HG03439 (cell line): ENCODE results near the gene ABCB10.
"Not testable (repeated sequence)": the region's sequence is repeated elsewhere in the genome, so short reads cannot be mapped to it uniquely, and the experiment has no call there.

Source experiments
- ATAC-seq: cut with Tn5 transposase; IDR thresholded peaks from one replicate; pipeline ENCODE4 v1.9.1; 2021; ENCODE audit warnings: mild to moderate bottlenecking, moderate library complexity; ENCODE audit not compliant: unreplicated experiment

Gene ABCB10

DNA sequence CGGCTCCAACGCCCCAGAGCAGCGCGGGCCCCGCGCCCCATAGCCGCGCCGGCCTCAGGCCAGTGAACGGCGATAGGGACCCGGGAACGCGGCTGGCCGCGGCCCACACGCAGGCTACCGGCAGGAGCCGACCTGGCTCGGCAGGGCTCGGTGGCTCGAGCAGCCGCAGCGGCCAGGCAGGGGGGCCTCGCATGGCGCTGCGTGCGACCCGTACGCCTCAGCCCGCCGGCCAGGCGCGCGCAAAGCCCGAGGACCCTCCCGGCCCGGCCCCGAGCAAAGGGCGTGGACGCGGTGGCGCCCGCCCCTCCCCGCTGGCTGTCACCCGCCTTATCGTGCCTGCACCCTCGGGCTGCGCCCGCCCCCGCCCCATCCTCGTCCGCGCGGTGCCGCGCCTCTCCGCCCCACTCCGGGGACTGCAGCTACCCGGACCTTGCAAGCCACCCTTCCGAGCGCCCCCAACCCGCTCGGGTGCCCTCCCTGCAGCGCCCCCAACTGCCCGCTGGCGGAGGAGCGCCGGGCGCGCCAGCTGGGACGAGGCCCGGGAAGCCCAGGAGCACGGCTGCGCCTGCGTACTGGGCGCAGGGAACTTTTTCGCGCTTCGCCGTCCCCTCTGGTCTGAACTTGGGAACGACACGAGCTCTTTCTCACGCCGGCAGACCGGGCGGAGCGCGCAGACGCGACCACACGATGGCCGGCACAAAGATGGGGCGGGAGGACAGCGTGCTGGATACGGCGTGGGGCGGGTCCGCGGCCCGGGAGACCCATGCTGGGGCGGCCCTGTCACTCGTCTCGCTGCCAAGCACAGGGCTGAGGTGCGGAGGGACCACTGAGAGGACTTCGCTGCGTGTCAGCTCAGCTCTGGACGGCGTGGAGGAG lies at the start of gene ABCB10:
Gene ABCB10 (minus strand): TSS at position 248 of the 876 bp plus-strand sequence. CDS start 55 bp downstream, at position 193.
- ATAC-seq = peak; percentile 81

DNA sequence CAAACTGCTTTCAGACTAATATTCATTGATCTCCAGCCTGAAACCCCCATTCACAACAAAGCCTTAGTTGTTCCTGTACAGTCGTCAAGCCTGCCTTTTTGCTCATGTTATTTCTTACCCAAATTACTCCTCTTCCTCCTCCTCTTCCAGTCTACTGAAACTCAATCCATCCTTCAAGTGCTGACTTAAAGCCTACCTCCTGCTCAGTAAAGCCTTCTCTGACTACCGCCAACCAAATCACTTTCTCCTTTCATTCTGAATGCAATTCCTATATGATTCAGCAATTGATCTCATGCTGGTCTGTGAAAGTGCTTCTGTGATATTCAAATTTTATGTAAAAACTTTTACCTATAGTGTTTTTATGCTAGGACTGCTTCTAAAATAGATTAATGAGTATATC lies 48.9 kb upstream of the ABCB10 start:
- ATAC-seq = no peak

DNA sequence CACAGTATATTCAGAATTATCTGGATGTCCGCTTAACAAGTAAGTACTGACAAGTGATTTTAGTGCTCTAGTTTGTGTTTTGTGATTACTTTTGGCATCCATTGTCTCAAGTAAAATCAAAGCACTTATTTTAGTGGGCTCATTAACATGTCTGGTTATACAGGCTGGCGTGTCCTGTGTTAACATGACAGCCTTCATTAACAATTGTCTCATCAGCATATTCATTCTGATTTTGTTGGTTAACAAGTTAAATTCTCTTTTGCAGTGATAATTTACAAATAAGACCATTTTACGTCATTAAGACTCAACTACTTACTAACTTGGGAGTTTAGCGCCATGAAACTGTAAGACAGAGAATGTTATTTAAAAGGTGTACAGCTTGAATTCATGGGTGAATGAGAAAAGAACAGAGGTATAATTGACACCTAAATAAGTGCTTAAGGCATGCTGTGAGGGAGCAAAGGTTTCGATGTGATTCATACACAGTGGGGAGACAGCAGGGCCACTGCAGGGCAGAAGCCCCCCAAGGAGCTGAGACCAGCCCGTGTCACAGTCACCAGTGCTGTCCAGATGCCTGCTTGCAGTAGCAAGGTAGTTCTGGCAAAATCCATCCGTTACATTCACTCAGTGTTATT lies 45.0 kb upstream of the ABCB10 start:
- ATAC-seq = no peak

DNA sequence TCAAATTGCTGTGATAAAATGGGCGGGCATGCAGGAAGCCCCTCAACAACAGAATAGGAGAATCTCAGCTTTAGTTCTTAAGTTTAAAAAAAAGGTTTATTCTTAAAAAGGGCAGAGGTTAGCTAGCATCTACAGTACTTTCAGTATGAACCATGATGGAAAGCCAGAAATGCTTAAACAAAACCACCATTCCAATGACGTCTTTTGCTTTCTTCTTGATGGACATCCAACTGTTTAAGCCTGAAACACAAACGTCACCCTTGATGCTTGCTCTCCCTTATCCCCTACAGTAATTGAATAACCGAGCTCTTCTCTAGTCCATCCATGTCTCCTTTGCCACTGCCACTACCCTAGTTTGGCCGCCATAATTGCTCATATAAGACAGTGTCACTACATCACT lies 41.7 kb upstream of the ABCB10 start:
- no peak for ATAC-seq

DNA sequence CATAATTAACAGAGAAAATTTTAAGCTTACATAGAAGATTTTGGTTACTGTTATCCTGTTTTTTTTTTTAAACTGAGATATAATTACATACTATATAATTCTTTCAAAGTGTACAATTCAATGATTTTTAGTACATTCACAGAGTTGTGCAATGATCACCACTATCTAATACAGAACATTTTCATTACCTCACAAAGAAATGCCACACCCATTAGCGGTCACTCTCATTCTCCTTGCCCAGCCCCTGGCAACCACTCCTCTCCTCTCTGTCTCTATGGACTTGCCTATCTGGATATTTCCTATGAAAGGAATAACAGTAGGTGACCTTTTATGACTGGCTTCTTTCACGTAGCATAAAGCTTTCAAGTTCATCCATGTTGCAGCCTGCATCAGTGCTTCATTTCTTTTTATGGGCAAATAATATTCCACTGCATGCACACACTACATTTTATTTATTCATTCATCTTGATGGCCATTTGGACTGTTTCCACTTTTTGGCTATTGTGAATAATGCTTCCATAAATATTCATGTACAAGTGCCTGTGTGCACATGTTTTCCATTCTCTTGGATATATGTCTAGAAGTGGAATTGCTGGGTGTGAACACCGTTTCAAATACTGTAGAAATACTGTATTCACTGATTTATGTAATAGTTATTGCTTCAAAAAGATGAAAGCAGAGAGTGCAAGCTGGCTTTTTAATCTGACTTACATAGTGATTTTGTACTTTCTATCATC lies 40.9 kb upstream of the ABCB10 start:
- ATAC-seq = no peak

DNA sequence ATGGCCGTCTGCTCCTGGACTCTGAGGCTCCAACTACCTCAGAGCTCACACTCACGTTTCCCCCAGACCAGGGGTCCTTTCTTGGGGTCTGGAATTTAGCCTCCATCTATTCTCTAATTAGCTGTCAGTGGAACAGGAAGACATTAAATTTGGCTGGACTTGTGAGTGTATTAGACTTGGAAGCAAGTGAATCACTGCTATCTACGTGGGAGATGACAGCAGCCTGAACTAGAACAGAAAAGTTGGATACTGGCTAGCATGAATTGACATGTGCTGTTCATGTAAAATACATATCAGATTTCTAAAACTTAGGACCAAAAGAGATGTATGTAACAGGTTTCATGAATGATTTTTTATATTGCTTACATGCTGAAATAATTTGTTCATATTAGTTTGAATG lies 39.4 kb upstream of the ABCB10 start:
- ATAC-seq = no peak

DNA sequence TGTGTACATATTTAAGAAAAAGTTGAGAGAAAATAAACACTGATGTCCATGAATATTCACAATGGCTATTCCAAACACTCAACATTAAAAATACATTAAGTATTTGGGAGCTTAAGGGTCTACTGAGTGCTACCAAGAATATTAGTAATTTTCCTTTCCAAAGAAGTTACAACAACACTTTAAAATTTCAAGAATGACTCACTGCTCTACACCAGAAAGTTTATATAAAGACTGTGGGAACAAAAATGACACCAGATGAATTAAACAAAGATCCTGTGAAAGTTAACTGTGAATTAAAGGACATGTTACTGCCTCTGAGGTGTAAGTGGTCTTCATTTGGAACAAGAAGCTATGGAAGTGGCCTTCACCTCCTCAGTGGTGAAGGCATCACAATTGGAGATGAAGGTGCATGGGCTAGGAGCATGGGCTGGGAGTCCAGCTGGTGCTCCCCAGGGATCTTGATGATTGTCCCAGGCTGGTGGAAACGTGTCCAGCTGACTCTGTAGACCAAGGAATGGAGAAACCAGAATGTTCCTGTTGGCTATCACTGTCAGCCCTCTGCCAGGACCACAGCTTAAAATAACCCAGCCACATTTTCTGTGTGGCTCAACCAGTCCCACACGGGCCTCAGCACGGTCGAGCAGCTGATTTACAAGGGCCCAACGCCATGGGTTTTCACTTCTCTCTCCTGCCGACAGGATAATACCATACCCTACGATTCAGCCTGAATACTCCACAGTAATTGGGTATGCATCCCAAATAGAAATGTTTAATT lies 38.6 kb upstream of the ABCB10 start:
- no peak for ATAC-seq

DNA sequence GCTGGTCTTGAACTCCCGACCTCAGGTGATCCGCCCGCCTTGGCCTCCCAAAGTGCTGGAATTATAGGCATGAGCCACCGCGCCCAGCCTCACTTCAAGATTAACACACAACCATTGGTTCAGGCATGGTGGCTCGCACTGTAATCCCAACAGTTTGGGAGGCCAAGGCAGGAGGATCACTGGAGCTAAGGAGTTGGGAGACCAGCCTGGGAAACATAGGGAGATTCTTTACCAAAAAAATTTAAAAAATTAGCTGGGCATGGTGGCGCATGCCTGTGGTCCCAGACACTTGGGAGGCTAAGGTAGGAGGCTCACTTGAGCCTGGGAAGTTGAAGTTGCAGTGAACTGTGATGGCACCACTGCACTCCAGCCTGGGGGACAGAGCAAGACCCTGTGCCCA lies 37.4 kb upstream of the ABCB10 start:
- not testable (repeated sequence) for ATAC-seq

DNA sequence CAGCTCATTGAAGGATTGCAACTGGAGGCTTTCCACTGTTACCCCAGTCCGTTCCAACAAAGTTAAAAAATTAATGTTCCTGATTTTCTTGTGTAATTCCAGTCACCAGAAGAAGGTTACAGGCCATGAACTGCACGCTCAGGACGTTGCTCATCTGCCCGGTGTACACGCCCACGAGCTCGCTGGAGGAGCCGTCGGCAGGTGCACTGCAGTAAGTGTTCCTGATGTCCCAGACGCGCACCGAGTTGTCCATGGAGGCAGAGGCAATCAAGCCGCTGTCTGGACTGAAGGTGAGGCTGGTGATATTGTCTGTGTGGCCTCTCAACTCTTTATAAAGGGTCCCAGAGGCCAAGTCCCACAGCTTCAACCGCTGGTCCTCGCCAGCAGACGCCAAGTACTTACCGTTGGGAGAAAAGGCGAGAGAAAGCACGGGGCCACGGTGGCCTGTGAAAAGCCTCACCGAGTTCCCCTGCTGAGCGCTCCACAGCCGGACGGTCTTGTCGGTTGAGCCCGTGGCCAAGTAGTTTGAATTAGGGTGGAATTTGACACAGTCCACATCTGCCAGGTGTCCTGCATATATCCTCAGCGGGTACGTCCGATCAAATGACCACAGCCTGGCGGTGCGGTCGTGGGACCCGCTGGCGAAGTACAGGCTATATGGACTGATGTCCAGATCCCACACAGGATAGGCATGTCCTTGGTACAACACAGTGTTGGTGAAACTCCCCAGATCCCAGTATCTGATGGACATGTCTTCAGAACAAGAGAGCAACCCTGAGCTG lies 35.9 kb upstream of the ABCB10 start:
- ATAC-seq = no peak

DNA sequence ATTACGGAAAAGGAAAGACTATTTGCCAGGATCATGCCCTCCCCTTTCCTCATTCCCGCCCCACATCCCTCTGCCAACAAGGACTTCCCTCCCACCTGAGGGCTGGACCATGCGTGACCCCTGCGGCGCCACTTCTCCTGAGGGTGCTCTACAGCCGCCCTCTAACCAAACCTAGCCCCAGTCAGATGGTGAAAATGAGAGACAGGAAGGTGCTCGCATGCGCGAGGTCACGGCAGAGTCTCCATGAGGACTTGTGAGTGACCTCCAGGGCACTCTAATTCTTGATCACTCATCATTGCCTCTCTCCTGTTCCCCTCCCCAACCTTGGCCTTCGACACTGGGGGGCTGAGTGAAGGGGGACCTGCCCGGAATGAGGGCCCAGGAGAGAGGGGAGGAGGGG lies 35.3 kb upstream of the ABCB10 start:
- ATAC-seq = no peak

DNA sequence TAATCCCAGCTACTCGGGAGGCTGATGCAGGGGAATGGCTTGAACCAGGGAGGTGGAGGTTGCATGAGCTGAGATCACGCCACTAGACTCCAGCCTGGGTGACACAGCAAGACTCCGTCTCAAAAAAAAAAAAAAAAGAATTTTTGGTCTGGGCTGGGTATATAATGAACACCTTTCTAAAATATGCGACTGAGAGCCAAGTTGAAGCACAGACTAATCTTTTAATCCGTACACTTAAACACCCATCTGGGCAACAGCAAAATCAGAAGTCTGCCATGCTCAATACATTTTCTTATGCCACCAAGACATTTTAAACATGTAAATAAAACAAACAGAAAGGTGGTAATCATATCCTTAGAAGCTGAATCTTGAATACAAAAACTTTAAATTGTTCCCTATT lies 31.6 kb upstream of the ABCB10 start:
- no peak for ATAC-seq

DNA sequence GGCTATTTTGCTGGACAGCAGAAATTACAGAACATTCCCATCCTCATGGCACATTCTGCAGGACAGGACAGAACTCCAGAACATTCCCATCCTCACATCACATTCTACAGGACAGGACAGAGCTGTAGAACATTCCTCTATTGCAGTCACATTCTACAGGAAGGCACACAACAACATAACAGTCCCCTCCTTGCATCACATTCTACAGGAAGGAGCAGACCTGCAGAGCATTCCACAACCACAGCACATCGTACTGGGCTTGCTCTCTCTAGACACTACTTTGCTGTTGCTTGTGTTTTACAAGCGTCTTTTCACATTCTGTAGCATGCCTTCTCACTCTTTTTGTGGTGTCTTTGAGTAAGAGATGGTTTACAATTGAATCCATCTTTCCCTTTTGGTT lies 26.8 kb upstream of the ABCB10 start:
- no peak for ATAC-seq

DNA sequence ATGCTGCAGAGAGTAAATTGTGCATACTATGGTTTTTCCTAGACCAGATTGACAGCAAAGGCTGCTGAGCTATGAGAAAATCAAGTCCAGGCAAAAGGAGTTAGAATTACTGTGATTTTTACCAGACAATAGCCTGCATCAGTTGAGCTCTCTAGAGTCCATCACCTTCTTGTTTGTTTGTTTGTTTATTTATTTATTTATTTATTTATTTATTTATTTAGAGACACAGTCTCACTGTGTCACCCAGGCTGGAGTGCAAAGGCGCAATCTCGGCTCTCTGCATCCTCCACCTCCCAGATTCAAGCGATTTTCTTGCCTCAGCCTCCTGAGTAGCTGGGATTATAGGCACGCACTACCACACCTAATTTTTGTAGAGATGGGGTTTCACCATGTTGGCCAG lies 24.2 kb upstream of the ABCB10 start:
- no peak for ATAC-seq

DNA sequence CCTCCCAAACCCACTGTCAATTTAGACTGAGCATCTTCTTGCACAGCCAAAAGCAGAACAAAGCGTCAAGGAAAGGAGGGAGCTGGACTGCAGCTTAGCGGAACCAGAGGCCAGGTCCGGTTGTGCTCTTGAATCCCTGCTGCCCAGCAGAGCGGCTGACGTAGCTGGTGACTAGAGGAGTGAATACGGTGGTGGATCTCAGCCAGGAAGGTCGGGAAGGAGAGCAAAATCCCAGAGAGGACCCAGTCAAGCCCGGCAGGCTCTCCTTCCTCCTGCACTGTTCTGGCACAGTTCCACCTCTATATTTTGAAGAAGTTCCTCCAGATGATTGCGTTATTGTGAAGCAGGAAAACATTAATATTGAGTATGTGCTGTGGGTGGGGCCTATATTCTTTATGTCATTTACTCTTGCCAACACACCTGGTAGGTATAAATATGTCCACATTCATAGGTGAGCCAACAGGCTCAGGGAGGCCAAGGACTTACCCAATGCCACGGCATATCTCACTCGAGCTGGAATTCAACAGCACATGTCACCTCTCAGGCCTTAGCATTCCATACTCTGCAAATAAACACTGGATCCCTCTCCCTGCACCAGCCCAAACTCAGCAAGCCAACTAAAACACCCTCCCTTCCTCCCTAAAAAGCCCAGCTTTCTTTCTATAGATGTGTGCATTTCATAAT lies 23.6 kb upstream of the ABCB10 start:
- ATAC-seq = no peak

DNA sequence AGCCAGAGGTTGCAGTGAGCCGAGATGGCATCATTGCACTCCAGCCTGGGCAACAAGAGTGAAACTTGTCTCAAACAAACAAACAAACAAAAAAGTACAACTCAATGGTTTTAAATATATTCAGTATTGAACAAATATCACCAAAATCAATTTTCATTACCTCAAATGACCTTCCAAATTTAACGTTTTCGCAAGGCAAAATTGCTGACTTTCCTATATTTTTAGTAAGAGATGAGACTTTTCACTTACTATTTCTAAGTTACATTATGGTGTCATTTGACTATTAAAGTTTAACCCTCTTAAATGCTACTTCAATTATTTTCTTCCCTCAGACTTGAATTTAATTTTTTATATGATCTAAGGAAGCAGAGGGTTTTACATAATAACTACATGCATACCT lies 23.0 kb upstream of the ABCB10 start:
- no peak for ATAC-seq

DNA sequence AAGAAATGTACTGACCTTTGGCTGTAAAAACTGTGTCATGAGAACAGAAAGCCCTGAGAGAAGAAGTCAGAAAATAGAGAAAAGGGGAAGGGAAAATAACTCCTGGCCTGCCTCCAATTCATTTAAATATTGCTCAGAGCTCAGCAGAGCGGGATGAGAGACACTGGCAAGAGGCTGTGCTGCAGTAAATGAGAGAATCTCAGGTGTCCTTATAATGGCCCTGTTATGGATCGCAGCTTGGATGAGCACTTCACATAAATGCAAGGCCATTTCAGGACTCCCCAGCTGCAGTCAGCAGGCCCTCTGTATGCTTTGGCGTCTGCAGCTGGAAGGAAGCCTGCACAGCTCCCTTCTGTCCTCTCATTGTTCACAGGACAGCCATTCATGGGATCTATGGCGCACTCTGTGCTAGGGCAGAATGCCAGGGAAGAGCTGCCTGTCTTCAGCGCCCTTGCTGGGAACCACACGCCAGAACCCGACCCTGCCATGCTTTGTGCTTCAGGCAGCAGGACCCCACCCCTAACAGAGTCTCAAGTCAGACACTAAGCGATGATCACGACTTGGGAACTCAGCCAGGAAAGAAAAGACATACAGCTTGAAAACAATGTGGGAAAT lies 20.7 kb upstream of the ABCB10 start:
- ATAC-seq = peak; percentile 75

DNA sequence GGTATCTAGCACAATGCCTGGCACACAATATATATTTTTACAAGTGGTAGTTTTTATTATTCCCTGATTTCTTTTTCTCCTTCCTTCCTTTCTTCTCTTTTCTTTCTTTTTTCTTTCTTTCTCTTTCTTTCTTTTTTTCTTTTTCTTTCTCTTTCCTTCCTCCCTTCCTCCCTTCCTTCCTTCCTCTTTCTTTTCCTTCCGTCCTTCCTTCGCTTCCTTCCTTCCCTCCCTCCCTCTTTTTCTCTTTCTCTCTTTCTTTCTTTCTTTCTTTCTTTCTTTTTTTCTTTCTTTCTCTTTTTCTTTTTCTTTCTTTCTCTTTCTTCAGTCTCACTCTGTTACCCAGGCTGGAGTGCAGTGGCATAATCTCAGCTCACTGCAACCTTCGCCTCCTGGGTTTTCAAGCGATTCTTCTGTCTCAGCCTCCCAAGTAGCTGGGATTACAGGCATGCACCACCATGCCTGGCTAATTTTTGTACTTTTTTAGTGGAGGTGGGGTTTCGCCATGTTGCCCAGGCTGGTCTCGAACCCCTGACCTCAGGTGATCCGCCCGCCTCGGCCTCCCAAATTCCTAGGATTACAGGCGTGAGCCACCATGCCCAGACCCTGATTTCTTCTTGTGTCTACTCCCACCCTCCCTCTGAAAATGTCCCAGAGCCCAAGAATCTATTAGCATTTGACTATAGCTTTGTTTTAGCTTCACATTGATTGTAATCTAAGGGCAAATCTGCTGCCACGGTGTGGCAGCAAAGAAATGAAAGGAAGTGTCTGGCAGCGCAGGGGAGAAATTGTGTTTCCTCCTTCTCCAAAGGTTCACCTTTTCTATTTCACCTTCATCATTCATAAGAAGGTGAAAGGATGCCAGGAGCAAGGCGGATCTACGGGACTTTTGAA lies 19.9 kb upstream of the ABCB10 start:
- peak; percentile 18 for ATAC-seq
